Mesendoderm (in vitro differentiated cells): ENCODE results near the gene COPS4. TPM values are rescaled to one million over a fixed set of nuclear protein-coding genes. Genes with fewer than 3 reads are reported as not detected.

Experiments
- DNase-seq: peaks from one replicate; pipeline ENCODE4 v3.0.0; 2013
- H2AK5ac ChIP-seq: 2 replicates; pipeline ENCODE4 v1.6.1; 2013; ENCODE audit warnings: low read length, inconsistent platforms
- H2BK120ac ChIP-seq: 2 replicates; pipeline ENCODE4 v1.6.1; 2013; ENCODE audit warnings: low read depth, mild to moderate bottlenecking, low read length, moderate library complexity, mixed read lengths
- H2BK15ac ChIP-seq: replicated peaks from 2 replicates; pipeline ENCODE4 v1.6.1; 2013; ENCODE audit warnings: low read depth, mild to moderate bottlenecking, moderate library complexity
- H2BK5ac ChIP-seq: 2 replicates; pipeline ENCODE4 v1.6.1; 2013; ENCODE audit warnings: low read length, inconsistent platforms
- H3K18ac ChIP-seq: 2 replicates; pipeline ENCODE4 v1.6.1; 2013; ENCODE audit warnings: mild to moderate bottlenecking, low read length, mixed read lengths
- H3K23ac ChIP-seq: one replicate; pipeline ENCODE4 v1.6.1; 2013; ENCODE audit warnings: low read length
- H3K27ac ChIP-seq: 2 replicates; pipeline ENCODE4 v1.5.1; 2013; ENCODE audit warnings: low read depth, mild to moderate bottlenecking, inconsistent platforms, low read length, moderate library complexity
- H3K27me3 ChIP-seq: 2 replicates; pipeline ENCODE4 v1.6.1; 2013; ENCODE audit warnings: low read length, control low read depth, mild to moderate bottlenecking, inconsistent platforms; ENCODE audit not compliant: insufficient read depth, poor library complexity
- H3K36me3 ChIP-seq: 2 replicates; pipeline ENCODE4 v1.6.1; 2013; ENCODE audit warnings: low read length, inconsistent platforms; ENCODE audit not compliant: control insufficient read depth, insufficient read depth
- H3K4ac ChIP-seq: one replicate; pipeline ENCODE4 v1.6.1; 2013; ENCODE audit warnings: low read depth, mild to moderate bottlenecking, low read length, moderate library complexity
- H3K4me1 ChIP-seq: 2 replicates; pipeline ENCODE4 v1.6.1; 2013; ENCODE audit warnings: low read depth, low read length, inconsistent platforms; ENCODE audit not compliant: control insufficient read depth
- H3K4me2 ChIP-seq: 2 replicates; pipeline ENCODE4 v1.6.1; 2013; ENCODE audit warnings: low read length
- H3K4me3 ChIP-seq: 2 replicates; pipeline ENCODE4 v1.5.1; 2013; ENCODE audit warnings: mild to moderate bottlenecking, low read length
- H3K56ac ChIP-seq: one replicate; pipeline ENCODE4 v1.6.1; 2013; ENCODE audit warnings: low read length
- H3K79me1 ChIP-seq: 2 replicates; pipeline ENCODE4 v1.6.1; 2013; ENCODE audit warnings: low read length, inconsistent platforms
- H3K79me2 ChIP-seq: 2 replicates; pipeline ENCODE4 v1.6.1; 2013; ENCODE audit warnings: mild to moderate bottlenecking, low read length; ENCODE audit not compliant: control insufficient read depth, insufficient read depth
- H3K9ac ChIP-seq: 2 replicates; pipeline ENCODE4 v1.6.1; 2013; ENCODE audit warnings: low read length, inconsistent platforms
- H4K5ac ChIP-seq: one replicate; pipeline ENCODE4 v1.6.1; 2013; ENCODE audit warnings: low read length
- H4K8ac ChIP-seq: one replicate; pipeline ENCODE4 v1.6.1; 2013; ENCODE audit warnings: low read depth, mild to moderate bottlenecking, control low read depth, low read length, moderate library complexity
- WGBS: extraction: QIAGEN DNeasy Blood & Tissue Kit; methylation state at CpG from one replicate; pipeline ENCODE4 v1.1.7; 2013; ENCODE audit warnings: low lambda C conversion rate, missing lambda C conversion rate; ENCODE audit not compliant: insufficient coverage; ENCODE audit errors: extremely low coverage; 5-methylcytosine and 5-hydroxymethylcytosine counted together
- small RNA-seq: library from polyadenylated mRNA; stranded (forward); fragments of <200 nt; extraction: miRNeasy Mini kit (QIAGEN cat#:217004); gene quantifications from one replicate; pipeline ENCODE3, GENCODE V24; 2013; ENCODE audit not compliant: insufficient read depth

COPS4 gene

DNA sequence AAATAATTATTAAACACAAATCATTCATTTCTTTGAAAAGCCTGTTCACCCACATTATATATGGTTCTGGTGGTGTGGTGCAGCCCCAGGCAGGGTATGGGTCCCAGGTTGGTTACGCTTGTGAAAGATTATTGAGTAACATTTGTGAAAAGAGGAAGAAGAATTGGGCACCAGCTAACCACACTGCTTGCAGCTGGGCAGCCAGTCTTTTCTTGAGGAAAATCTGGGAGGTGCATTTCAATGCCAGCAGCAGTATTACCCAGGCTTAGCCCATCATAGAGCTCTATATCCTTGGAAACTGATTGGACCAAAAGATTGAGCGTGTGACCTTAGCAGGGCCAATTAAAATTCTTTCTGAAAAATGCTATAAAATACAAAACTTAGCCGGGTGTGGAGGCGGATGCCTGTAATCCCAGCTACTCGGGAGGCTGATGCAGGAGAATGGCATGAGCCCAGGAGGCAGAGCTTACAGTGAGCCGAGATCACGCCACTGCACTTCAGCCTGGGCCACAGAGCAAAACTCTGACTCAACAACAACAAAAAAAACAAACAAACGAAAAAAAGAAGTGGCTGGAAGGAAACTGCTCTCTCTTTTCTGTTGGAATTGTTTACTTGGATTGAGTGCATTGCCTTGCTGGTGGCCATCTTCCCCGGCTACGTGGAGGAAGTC, 89.3 kb downstream of the COPS4 start:
- Histone ChIP-seq H3K4ac (no peak overlapping the region), H3K18ac (no peak overlapping the region), H3K27me3 (no peaks in the 10 kb centered on the region), H3K4me3 (no peak overlapping the region), H3K79me2 (no peaks in the 10 kb centered on the region), H3K56ac (no peak overlapping the region), H2BK120ac (no peak overlapping the region), H2BK15ac (no peak overlapping the region), H3K36me3 (no peaks in the 10 kb centered on the region), H3K4me1 (no peaks in the 10 kb centered on the region), H3K9ac (no peak overlapping the region), H3K79me1 (no peaks in the 10 kb centered on the region), H3K27ac (no peak overlapping the region), H2AK5ac (no peak overlapping the region), H4K5ac (no peak overlapping the region), H3K4me2 (no peak overlapping the region), H2BK5ac (no peak overlapping the region), H3K23ac (no peak overlapping the region), H4K8ac (no peak overlapping the region)
- WGBS, result no CpG with 5 or more reads among the region's 10 CpGs
- no peak for DNase-seq

Small RNA genes within 50 kb of the gene (small RNA-seq; reads per million reads assigned to genes)
- not detected for gene RNU6-615P
